Activated CD8-positive, alpha-beta T cell treated with anti-CD3 and anti-CD28 coated beads for 36 hours (primary cell): ENCODE results near the gene ZNF865. TPM values are rescaled to one million over a fixed set of nuclear protein-coding genes. Genes with fewer than 3 reads are reported as not detected.
A peak's percentile ranks its signal among the peaks of the same experiment; 100 is the strongest.

Source experiments
- ATAC-seq: fragments of 200-7000 bp; cut with Tn5 transposase; one replicate; pipeline ENCODE4 v1.10.0; 2021; ENCODE audit warnings: mild to moderate bottlenecking, moderate library complexity
- CTCF ChIA-PET: fragments of 350-600 bp; sonication (Branson Sonifier 250); formaldehyde crosslinking; loops from one replicate; lab custom pipeline; 2021; ENCODE audit warnings: antibody characterized with exemption; lab: Charles Lee
- POLR2A ChIA-PET: fragments of 350-600 bp; sonication (Branson Sonifier 250); formaldehyde crosslinking; loops from one replicate; lab custom pipeline; 2021; ENCODE audit warnings: antibody characterized with exemption; lab: Charles Lee
- DNase-seq: peaks from one replicate; pipeline ENCODE4 v3.0.0-alpha.2; 2020
- H3K27ac Mint-ChIP-seq: one replicate; pipeline ENCODE4 v1.8.0; 2021; ENCODE audit warnings: mild to moderate bottlenecking, mixed read lengths
- H3K27me3 Mint-ChIP-seq: one replicate; pipeline ENCODE4 v1.8.0; 2021; ENCODE audit warnings: mixed read lengths
- H3K36me3 Mint-ChIP-seq: one replicate; pipeline ENCODE4 v1.8.0; 2021; ENCODE audit warnings: low read depth, mixed read lengths
- H3K4me1 Mint-ChIP-seq: one replicate; pipeline ENCODE4 v1.8.0; 2021; ENCODE audit warnings: low read depth, mixed read lengths
- H3K4me3 Mint-ChIP-seq: one replicate; pipeline ENCODE4 v1.8.0; 2021; ENCODE audit warnings: mild to moderate bottlenecking, moderate library complexity, mixed read lengths
- H3K9me3 Mint-ChIP-seq: one replicate; pipeline ENCODE4 v1.8.0; 2021; ENCODE audit warnings: mixed read lengths
- intact Hi-C: fragments of 100-400 bp; cut with micrococcal nuclease; formaldehyde crosslinking; loops from one replicate; pipeline ENCODE4 v1.10.0; 2022
- total RNA-seq, 2 experiments: library from RNA; stranded (reverse); gene quantifications; one replicate each; pipeline ENCODE4 v1.2.3, GENCODE V29; 2021
- TF ChIP-seq, protein P1 (sequence below): fragments of 200-600 bp; IDR thresholded peaks from one replicate; pipeline ENCODE4 v1.8.0; 2022; ENCODE audit warnings: antibody characterized with exemption, mild to moderate bottlenecking

Gene ZNF865
- total RNA-seq, 2 experiments from 2014 or later: 10.6 to 11.7 TPM

GRCh38 chr19:55617426-55617825, 12.0 kb downstream of the ZNF865 start:
- DNase-seq (no peak), ATAC-seq (no peak)
- intact Hi-C loops: no loop called here
- no peak overlapping the region for H3K27ac Mint-ChIP-seq
- H3K27me3 Mint-ChIP-seq: no peaks in the 10 kb centered on the region
- H3K4me1 Mint-ChIP-seq: peaks cover 25% of the 10 kb centered on the region
- POLR2A ChIA-PET: interaction anchor here (0.6 kb wide), 1 partner anchor 61 kb away, joined by 5 read pairs; no protein-coding TSS in a partner anchor
- CTCF ChIA-PET: interaction anchor here (3.0 kb wide), 1 partner anchor 11 kb away, joined by 15 read pairs; the partner anchor contains the start of gene ZNF865
- TF ChIP-seq, protein P1, sequence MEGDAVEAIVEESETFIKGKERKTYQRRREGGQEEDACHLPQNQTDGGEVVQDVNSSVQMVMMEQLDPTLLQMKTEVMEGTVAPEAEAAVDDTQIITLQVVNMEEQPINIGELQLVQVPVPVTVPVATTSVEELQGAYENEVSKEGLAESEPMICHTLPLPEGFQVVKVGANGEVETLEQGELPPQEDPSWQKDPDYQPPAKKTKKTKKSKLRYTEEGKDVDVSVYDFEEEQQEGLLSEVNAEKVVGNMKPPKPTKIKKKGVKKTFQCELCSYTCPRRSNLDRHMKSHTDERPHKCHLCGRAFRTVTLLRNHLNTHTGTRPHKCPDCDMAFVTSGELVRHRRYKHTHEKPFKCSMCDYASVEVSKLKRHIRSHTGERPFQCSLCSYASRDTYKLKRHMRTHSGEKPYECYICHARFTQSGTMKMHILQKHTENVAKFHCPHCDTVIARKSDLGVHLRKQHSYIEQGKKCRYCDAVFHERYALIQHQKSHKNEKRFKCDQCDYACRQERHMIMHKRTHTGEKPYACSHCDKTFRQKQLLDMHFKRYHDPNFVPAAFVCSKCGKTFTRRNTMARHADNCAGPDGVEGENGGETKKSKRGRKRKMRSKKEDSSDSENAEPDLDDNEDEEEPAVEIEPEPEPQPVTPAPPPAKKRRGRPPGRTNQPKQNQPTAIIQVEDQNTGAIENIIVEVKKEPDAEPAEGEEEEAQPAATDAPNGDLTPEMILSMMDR: no peak
- no peak overlapping the region for H3K4me3 Mint-ChIP-seq
- peaks cover 42% of the 10 kb centered on the region for H3K36me3 Mint-ChIP-seq
- no peaks in the 10 kb centered on the region for H3K9me3 Mint-ChIP-seq

- ChIA-PET CTCF (interaction anchor here (1.8 to 3.0 kb wide), 2 partner anchors 12 to 14 kb away, joined by 4 to 15 read pairs; partner anchors contain the start of gene ZNF865), POLR2A (interaction anchor here (1.3 to 4.0 kb wide), 3 partner anchors 12 to 19 kb away, joined by 3 to 26 read pairs (median 4); partner anchors contain the start of genes FIZ1 and ZNF865)
- TF ChIP-seq, protein P1: no peak
- Mint-ChIP-seq H3K4me1 (peaks cover 27% of the 10 kb centered on the region), H3K27ac (peak overlapping the region; percentile 20), H3K36me3 (peaks cover 32% of the 10 kb centered on the region), H3K27me3 (no peaks in the 10 kb centered on the region), H3K4me3 (no peak overlapping the region), H3K9me3 (no peaks in the 10 kb centered on the region)
- no peak for DNase-seq
- ATAC-seq: no peak
- intact Hi-C loops: no loop called here
These were observed 13.0 kb downstream of the ZNF865 start for GRCh38 chr19:55618426-55618825.

GRCh38 chr19:55619286-55619685, 13.8 kb downstream of the ZNF865 start:
- H3K4me3 Mint-ChIP-seq: no peak overlapping the region
- no peak for ATAC-seq
- H3K4me1 Mint-ChIP-seq: peaks cover 34% of the 10 kb centered on the region
- no peaks in the 10 kb centered on the region for H3K9me3 Mint-ChIP-seq
- POLR2A ChIA-PET: interaction anchor here (0.7 to 4.0 kb wide), 4 partner anchors 13 to 20 kb away, joined by 3 to 26 read pairs (median 4); partner anchors contain the start of genes FIZ1 and ZNF865
- TF ChIP-seq, protein P1: no peak
- DNase-seq: no peak
- H3K36me3 Mint-ChIP-seq: peaks cover 32% of the 10 kb centered on the region
- intact Hi-C loops: no loop called here
- no peak overlapping the region for H3K27ac Mint-ChIP-seq
- CTCF ChIA-PET: interaction anchor here (1.8 to 2.4 kb wide), 2 partner anchors 13 kb away, joined by 4 to 14 read pairs; partner anchors contain the start of gene ZNF865
- no peaks in the 10 kb centered on the region for H3K27me3 Mint-ChIP-seq

DNA sequence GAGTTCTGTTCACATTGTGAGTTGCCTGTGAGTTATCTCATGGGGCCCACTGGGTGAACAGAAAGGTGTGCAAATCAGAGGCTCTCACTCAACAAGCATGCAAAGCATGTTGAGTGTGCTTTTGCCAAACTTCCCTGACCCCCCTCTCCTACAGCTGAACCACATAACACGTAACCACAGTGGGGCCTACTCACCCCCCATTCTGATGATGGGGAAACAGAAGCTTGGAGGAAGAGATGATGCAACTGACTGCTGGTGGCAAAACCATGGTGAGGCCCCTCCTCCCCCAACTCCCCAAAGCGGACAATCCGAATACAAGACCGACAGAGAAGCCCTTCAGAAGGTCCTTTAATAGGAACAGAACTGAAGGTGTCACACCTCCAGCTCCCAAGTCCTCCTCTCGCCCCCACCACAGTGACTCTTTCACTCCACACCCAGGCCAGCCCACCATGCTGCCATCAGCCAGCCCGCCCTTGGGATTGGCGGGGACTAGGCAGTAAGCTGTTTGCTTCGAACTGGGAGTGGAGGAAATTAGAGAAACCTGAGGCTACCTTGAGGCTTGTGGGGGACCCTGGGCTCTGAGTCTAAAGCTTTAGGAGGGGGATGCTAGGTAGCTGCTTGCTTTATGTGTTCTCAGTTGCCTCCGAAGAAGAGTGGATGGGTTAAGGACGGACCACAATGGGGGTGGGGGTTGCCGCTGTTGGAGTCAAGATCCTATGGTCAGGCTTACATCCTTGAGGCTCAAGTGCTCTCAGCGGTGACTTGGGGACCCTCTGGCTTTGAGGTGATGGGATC, 15.2 kb downstream of the ZNF865 start:
- Mint-ChIP-seq H3K27me3 (no peaks in the 10 kb centered on the region), H3K36me3 (peaks cover 28% of the 10 kb centered on the region), H3K4me3 (no peak overlapping the region), H3K4me1 (peaks cover 41% of the 10 kb centered on the region), H3K9me3 (no peaks in the 10 kb centered on the region), H3K27ac (peak overlapping the region; percentile 86)
- CTCF ChIA-PET: interaction anchor here (1.4 to 2.4 kb wide), 4 partner anchors 11 to 34 kb away, joined by 4 to 14 read pairs (median 6); partner anchors contain the start of genes U2AF2 and ZNF865
- POLR2A ChIA-PET: interaction anchor here (0.8 to 4.0 kb wide), 3 partner anchors 14 to 40 kb away, joined by 3 to 26 read pairs (median 4); partner anchors contain the start of genes FIZ1, ZNF579 and ZNF865
- intact Hi-C loops: no loop called here
- DNase-seq (peak; percentile 78), ATAC-seq (peak; percentile 18)
- TF ChIP-seq, protein P1: no peak
